GM21360 (cell line): ENCODE results near the gene OAS2.

ENCODE experiments used
- ATAC-seq: cut with Tn5 transposase; IDR thresholded peaks from one replicate; pipeline ENCODE4 v1.9.1; 2021; ENCODE audit warnings: mild to moderate bottlenecking, moderate library complexity; ENCODE audit not compliant: unreplicated experiment

The OAS2 gene

DNA sequence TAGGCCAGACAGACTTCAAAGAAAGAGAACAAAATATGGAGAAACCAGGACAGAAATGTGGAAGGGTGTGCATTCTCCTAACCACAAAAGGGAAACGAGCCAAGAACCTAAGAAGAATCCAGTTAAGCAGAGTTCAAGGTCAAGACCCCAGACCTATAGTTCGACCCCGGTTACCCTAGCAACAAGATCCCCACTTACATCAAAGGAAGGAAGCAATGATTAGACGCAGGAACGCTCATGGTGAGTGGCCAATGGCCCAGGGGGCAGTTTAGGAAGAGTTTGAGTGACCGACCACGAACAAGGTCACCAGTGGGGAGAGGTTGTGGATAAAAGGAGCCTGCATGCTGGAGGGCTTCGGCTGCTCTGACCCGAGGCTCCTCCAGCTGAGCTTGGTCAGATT is 36.2 kb downstream of the OAS2 start:
- ATAC-seq, result no peak

DNA sequence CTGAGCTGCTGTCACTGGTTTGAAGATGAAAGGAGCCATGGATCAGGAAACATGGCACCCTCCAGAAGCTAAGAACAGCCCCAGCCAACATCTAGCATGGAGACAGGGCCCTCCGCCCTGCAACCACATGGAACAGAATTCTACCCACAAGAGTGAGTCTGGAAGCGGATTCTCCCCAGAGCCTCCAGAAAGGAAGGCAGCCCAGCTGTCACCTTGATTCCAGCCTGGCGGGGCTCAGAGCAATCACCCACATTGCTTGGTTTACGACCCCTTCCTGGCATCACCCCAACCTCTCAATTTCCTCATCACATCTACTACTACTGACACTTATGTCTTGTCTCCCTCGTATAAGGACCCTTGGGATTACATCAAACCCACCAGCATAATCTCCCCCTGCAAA is 38.5 kb downstream of the OAS2 start:
- ATAC-seq, result no peak

GRCh38 chr12:113019025-113019424 is 40.7 kb downstream of the OAS2 start:
- no peak for ATAC-seq

- ATAC-seq, result no peak
These were observed 43.2 kb downstream of the OAS2 start for GRCh38 chr12:113021500-113021899.

DNA sequence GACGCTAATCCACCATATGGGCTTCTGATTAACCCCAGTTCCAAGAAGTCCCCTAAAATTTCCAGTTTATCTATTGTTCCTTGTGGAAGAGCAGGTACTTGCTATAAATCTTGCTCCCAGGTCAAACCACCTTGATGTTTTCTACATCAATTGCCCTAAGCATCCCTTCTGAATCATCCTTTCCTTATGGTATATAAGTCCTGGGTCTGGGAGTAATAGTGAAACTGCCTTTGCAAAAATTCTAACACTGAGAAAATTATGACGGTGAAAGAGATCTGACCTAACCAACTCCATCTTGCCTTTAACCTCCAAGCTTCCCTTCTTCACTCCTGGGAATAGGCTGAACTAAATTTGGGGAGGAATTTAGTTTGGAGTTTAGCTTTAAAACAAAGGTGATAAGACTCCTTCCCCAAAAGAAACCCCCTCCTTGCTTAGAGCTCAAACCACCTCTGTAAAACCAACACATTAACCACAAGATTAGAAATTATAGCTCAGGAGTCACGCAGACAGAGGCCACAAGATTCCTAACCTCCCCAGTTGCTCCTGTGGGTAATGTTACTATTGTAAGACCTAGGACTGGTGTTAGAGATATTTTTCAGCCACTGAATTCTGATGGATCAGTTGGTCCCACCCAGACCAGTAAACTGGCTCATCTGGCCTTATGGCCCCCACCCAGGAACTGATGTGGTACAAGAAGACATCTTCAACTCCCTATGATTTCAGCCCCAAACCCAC is 44.4 kb downstream of the OAS2 start:
- ATAC-seq, result no peak

GRCh38 chr12:113027726-113028125 is 49.4 kb downstream of the OAS2 start:
- no peak for ATAC-seq

- ATAC-seq, result no peak
These were observed 52.7 kb downstream of the OAS2 start for GRCh38 chr12:113030875-113031525.

- ATAC-seq, result no peak
These were observed 61.7 kb downstream of the OAS2 start for GRCh38 chr12:113039911-113040445.

GRCh38 chr12:113040722-113041171 is 62.4 kb downstream of the OAS2 start:
- ATAC-seq, result no peak

DNA sequence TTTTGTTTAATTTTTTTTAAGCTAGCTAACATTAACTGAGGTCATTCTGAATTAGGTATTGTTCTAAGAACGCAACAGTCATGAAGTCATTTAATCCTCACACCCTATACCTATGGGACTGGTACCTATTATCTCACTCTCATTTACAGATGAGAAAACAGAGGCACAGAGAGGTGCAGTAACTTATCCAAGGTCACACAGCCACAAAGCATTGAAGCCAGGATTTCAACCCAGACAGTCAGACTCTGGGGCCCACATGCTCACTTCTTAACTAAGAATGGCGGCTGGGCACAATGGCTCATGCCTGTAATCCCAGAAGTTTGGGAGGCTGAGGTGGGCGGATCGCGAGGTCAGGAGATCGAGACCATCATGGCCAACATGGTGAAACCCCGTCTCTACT is 63.2 kb downstream of the OAS2 start:
- no peak for ATAC-seq

DNA sequence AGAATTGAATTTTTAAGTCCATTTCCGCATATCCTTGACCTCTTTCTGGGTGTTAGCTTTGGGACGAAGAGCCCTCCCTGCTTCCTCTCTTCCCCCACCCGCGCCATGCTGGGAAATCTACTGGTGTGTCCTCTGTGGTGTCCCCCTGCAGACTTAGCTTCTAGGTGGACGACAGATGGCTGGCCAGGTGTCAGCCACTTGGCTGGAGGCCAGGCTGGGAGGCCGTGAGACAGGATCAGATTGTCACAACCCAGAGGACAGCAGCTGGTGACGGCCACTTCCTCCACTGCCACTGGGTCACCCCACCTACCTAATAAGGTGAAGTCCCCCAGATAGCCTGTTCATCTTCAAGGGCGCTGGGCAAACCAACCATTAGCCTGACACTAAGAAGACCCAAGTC is 64.9 kb downstream of the OAS2 start:
- no peak for ATAC-seq

DNA sequence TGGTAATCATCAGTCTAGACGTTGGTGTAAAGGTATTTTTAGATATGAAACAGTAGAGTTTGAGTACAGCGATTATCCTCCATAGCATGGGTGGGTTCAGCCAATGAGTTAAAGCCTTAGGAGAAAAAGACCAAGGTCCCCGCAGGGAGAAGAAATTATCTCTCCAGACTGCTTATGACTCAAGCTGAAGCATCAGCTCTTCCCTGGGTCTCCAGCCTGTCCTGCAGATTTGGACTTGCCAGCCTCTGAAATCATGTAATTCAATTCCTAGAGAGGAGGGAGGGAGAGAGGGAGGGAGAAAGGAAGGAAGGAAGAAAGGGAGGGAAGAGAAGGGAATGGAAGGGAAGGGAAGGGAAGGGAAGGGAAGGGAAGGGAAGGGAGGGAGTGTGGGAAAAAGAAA is 66.2 kb downstream of the OAS2 start:
- ATAC-seq, result no peak

DNA sequence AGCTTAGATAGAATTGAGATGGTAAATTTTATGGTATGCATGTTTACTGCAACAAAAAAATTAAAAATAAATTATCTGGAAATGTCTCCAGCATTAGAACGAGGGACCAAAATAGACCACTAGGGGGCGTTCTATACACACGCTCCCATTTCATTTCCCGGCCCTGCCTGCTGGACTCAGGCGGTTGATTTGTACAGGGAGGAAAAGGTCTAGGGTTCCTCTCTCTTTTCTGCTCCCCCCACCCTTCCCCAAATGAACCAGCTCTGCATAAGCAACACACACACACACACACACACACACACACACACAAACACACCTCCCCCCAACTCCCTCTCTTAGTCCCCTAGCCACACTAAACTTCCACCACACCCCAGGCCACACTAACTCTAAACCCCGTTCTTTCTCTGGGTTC is 70.4 kb downstream of the OAS2 start:
- no peak for ATAC-seq

DNA sequence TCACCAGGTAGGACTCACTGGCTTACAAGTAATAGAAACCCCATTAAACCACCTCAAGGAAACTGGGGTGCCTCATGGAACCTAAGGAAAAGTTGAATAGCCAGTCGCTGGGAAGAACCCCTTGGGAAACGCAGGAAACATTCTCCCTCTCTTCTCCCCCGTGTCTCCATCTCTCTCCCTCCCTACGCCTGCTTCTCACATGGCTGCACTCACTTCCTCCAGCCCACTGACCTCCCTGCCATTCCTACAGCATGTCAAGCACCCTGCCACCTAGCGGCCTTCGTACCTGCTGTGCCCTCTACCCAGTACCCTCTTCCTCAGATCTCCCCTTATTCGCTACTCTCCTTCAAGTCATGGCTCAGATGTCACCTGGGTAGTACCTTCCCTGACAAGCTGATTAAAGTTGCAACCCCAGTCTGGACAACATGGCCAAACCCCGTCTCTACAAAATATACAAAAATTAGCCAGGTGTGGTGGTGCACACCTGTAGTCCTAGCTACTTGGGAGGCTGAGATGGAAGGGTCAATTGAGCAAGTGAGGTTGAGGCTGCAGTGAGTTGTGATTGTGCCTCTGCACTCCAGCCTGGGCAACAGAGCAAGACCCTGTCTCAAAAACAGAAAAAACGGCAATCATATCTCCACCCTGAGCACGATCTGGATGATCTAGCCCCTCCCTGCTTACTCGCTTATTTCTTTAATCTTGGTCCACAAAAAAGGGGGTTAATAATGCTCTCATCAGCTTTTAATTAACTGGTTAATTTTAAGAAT is 71.8 kb downstream of the OAS2 start:
- ATAC-seq, result no peak

- no peak for ATAC-seq
These were observed 72.5 kb downstream of the OAS2 start for GRCh38 chr12:113050795-113051194.

DNA sequence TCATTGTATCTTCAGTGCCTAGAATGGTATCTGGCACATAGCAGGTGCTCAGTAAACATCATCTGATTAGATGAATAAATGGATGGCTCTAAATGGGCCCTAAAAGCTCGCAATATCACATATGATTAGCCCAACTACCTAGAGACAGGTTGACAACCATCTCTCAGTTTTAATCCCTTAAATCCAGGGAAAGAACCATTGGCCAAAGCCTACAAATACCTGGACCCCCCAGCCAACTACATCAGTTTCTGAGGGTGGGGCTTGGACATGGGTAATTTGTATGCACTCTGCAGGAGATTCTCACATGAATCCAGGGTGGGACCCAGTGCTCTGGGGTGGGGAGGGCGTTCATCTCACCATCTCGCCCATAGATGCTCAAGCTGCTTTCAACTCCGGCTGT is 73.4 kb downstream of the OAS2 start:
- no peak for ATAC-seq

DNA sequence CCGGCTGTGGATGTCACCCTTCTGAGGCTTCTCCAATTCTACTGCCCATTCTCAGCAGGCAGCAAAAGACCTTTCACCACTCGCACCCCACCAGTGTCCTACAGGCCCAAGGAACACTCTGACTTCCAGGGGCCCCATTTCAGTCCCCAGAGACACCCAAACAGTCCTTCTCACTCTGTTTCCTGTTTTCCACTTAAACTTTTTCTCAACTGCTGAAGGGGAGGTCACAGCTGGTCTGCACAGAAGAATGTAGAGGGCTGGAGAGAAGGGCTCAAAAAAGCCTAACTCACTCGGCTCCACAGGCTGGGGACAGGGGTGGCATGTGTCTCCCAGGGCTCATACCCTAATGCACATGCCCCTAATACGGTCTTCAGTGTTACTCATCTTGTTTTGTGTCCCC is 74.0 kb downstream of the OAS2 start:
- no peak for ATAC-seq

DNA sequence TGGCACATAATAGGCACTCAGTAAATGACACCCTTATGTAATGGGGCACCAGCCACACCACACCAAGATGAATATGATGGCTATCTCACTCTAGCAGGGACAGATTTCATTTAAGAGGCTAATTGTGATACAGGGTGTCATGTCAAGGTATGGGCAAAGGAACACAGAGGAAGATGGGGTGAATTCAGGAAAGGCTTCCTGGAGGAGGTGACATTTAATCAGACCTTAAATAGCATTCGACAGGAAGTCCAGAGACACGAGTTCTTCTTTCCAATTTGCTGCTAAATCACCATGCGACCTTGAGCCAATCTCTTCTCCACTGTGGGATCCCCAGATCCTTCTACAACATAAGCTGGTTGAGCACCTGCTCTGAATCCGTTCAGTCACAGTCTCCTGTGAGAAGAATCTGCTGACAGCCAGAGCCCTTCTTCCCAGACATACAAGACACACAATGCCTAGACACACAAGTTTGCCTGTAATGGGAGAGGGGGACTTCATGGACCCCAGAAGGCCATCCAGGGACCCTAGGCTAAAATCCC is 76.7 kb downstream of the OAS2 start:
- ATAC-seq, result no peak

- no peak for ATAC-seq
These were observed 77.5 kb downstream of the OAS2 start for GRCh38 chr12:113055594-113056380.

DNA sequence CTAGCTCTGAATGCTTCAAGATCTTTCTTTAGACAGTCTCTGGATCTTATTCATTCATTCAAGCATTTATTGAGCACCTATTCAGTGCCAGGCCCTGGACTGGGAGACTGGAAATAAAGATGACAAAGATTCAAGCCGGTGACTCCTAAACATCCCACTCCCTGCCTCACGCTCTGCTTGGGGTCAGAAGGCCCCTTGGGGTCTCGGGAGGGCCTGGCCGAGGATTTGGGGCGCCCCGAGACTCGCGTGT is 78.0 kb downstream of the OAS2 start:
- ATAC-seq, result no peak
